ENCODE results near the gene SWI5. TPM values are rescaled to one million over a fixed set of nuclear protein-coding genes. Genes with fewer than 3 reads are reported as not detected.

SWI5 gene
- total RNA-seq, result 44.3 and 46.5 TPM in 2 replicates

DNA sequence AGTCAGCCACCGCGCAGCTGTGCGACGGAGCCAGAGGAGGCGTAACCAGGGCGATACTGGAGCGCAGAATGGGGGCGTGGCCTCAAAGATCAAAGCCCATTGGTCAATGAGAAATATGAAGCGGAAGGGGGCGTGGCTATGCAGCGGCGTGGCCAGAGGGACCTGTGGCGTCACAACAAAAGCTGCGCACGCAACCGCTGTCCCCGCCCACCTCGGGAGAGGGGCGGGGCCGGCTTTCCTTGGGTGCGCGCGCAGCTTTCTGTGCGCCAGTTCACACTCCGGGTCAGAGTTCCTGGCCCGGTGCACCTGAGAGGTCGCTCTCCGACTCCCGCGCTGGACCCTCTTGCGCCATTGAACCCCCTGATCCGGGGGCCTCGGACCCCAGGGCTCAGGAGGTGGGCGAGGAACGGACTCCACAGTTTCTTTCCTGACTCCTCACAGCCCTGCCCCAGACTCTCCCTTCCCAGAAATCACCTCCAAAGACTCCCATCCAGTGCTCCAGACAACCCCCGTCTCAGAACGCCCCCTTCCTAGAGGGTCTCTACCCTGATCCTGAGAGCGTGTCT, at the start of gene SWI5:
Gene SWI5 (plus strand): TSS at position 269 of the 566 bp plus-strand sequence.

GRCh38 chr9:128275198-128276007, 673 bp upstream of the SWI5 start, which contains the start of gene GOLGA2:
Gene GOLGA2 (minus strand): TSS chr9:128276007. CDS start chr9:128275976, 31 bp downstream.

GRCh38 chr9:128322404-128323211, 46.5 kb downstream of the SWI5 start, which contains the start of the genes COQ4 and TRUB2:
Gene COQ4 (plus strand): TSS chr9:128322839. CDS start chr9:128322859, 20 bp downstream.
Gene TRUB2 (minus strand): TSS chr9:128322447. CDS start chr9:128322408, 39 bp downstream.

Other genes with a start within 250 kb of the SWI5 start
- gene NAIF1, start 209.0 kb upstream of the SWI5 start, total RNA-seq, result 14.2 and 14.3 TPM in 2 replicates
- 25.5 and 29.7 TPM in 2 replicates for gene SLC25A25, start 208.0 kb upstream of the SWI5 start, total RNA-seq
- gene PTGES2, start 148.5 kb upstream of the SWI5 start, total RNA-seq, result 62.0 and 63.5 TPM in 2 replicates
- not detected in 2 replicates for gene LCN2, start 126.8 kb upstream of the SWI5 start, total RNA-seq
- 31.0 and 55.7 TPM in 2 replicates for gene BBLN, start 116.0 kb upstream of the SWI5 start, total RNA-seq
- 35.6 and 42.7 TPM in 2 replicates for gene CIZ1, start 84.7 kb upstream of the SWI5 start, total RNA-seq
- 83.0 and 86.0 TPM in 2 replicates for gene DNM1, start 72.9 kb upstream of the SWI5 start, total RNA-seq
- gene GOLGA2, start 269 bp upstream of the SWI5 start, total RNA-seq, result 114 and 127 TPM in 2 replicates
- gene TRUB2, start 46.2 kb downstream of the SWI5 start, total RNA-seq, result 13.7 and 19.5 TPM in 2 replicates
- 17.0 and 23.1 TPM in 2 replicates for gene COQ4, start 46.6 kb downstream of the SWI5 start, total RNA-seq
- gene SLC27A4, start 64.3 kb downstream of the SWI5 start, total RNA-seq, result 10.6 and 18.9 TPM in 2 replicates
- gene URM1, start 95.1 kb downstream of the SWI5 start, total RNA-seq, result 32.7 and 36.7 TPM in 2 replicates
- 86.8 and 179 TPM in 2 replicates for gene CERCAM, start 144.6 kb downstream of the SWI5 start, total RNA-seq
- gene ODF2, start 179.7 kb downstream of the SWI5 start, total RNA-seq, result 19.8 and 36.5 TPM in 2 replicates
- 26.8 and 28.4 TPM in 2 replicates for gene GLE1, start 228.4 kb downstream of the SWI5 start, total RNA-seq